GM12891 (cell line): Measurements from ENCODE around the gene LRP1B.

Experiments used
- DNase-seq: peaks from one replicate; pipeline ENCODE4 v3.0.0; 2011; ENCODE audit warnings: low spot score; ENCODE audit not compliant: insufficient read length
- FAIRE-seq: peaks from 2 replicates; lab custom pipeline; 2011; peaks lifted over from hg19 to GRCh38; lab: Jason Lieb, UNC
- PAX5 ChIP-seq: IDR thresholded peaks from 2 replicates; pipeline ENCODE4 v1.6.1; 2011; ENCODE audit warnings: low read length, moderate library complexity, mild to moderate bottlenecking; ENCODE audit not compliant: insufficient read depth, severe bottlenecking
- POLR2A ChIP-seq: IDR thresholded peaks from 2 replicates; pipeline ENCODE4 v1.6.1; 2011; ENCODE audit warnings: low read depth, low read length, control low read depth
- POLR2AphosphoS5 ChIP-seq: IDR thresholded peaks from 2 replicates; pipeline ENCODE4 v1.6.1; 2011; ENCODE audit warnings: low read depth, low read length, control low read depth
- POU2F2 ChIP-seq: IDR thresholded peaks from 2 replicates; pipeline ENCODE4 v1.6.1; 2011; ENCODE audit warnings: low read depth, mild to moderate bottlenecking, control low read depth, low read length, moderate library complexity
- SPI1 ChIP-seq: IDR thresholded peaks from 2 replicates; pipeline ENCODE4 v1.6.1; 2011; ENCODE audit warnings: low read depth, low read length, control low read depth
- TAF1 ChIP-seq: IDR thresholded peaks from 2 replicates; pipeline ENCODE4 v1.6.1; 2011; ENCODE audit warnings: low read depth, low read length, control low read depth

The LRP1B gene

DNA sequence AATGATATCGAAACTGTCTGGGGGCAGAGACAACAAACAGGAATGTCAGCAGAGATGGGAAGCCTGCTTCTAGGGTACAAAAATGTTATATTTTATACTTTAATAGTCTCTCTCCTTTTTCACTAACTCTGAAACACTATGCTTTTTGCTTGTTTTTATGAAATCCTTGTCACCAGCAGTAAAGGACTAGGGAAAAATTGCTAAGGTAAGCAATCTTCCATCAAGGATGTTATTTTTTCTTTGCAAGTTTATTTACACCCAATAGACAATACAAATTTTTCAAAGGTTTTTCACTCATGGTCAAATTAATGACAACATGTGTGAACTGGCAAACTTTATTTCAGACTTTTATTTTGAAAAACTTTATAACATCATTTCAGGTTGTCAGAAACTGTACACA, 1884.8 kb downstream of the LRP1B start:
- DNase-seq (no peak), FAIRE-seq (no peak)
- no peak for TF ChIP-seq SPI1

DNA sequence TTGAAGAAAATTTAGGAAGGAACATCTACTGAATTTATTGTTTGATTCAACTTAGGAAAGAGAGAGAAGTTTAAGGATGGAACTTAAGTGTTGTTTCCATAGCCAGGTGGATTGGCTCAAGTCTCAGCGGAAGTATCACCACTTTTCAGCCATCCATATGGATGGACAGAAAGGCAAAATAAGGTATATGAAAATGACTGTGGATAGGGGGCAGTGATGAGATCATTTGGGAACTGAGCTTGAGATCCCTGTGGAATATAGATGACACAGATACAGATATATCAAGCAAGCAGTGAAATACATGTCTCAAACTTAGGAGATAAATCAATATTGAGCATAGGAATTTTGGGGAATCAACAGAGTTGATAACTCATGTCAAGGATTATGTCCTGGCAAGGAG, 1887.9 kb downstream of the LRP1B start:
- FAIRE-seq (no peak), DNase-seq (no peak)
- TF ChIP-seq SPI1 (no peak), POLR2A (no peak), POLR2AphosphoS5 (no peak)

DNA sequence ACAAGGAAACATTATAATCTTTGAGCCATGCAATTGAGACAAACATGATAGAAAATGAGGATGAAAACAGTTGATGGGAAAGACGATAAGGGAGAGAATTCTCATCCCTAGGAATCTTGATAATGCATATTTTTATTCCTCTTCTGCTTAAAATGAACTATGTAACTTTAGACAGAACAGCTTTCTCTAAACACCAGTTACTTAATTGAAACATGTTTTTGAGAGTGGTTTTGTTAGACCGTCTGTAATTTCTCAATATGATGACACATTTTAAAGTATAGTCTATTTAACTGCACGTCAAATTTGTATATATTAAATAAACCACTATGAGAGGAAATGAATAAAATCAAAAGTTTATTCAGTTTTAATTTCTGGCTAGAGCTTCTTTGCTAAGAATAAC, 1896.7 kb downstream of the LRP1B start:
- no peak for DNase-seq
- FAIRE-seq: no peak

DNA sequence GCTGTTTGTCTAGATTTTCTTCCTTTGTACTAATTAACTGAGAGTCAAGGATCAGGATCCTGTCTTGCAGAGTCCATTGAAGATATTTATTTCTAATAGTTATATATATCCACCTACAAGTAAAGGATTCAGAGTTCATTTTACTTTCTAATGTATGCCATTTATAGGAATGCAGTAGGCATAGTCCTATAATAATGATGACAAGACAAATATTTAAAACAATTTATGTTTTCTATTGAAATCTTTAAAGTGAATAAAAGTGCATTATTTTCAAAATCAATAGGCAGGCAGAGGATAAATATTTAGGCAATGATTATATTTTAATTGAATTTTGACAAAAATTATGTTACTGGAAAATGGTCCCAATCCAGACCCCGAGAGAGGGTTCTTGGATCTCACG, 1919.9 kb downstream of the LRP1B start:
- DNase-seq (no peak), FAIRE-seq (no peak)
- no peak for TF ChIP-seq POU2F2
- TF ChIP-seq TAF1: no peak
- TF ChIP-seq POLR2A: no peak
- no peak for TF ChIP-seq POLR2AphosphoS5
- TF ChIP-seq SPI1: no peak
- TF ChIP-seq PAX5: no peak

More for the DNA sequence above, 1896.7 kb downstream of the LRP1B start:
- no peak for TF ChIP-seq SPI1
- no peak for TF ChIP-seq POLR2A

DNA sequence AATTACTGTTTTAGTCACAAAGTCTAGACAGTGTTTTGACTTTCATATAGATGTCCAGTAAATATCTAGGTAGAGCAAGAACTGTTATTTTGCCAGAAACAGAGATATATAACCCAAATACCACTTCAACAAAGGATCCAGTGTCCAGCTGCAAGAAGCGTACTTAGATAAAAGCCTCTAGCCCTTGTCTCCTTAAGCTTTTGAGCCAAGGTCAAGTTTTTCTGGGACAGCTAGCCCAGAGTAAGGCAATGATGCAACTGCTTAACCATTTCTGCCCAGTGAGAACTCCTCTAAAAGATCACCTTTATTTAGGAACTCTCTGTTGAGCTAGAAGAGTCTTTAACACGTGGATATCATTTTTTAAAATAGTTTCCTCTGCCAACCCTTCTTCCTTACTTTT, 1925.7 kb downstream of the LRP1B start:
- no peak for DNase-seq
- TF ChIP-seq POLR2AphosphoS5 (no peak), SPI1 (no peak)
- no peak for FAIRE-seq

DNA sequence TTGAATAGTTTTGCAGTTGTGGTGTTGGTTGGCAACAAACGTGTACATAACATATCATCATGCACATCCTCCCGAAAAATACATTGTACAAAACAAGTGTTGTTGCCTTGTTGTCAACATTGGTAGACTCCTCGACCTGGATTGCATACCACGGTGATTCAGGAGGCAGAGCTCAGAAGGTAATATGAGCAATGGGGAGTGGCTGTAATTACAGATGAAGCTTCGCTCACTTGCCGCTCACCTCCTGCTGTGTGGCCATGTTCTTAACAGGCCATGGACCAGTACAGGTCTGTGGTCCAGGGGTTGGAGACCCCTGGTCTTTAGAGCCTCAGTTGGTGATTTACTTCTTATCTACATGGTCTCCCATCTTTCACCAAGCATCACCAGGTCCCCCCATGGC, 1927.5 kb downstream of the LRP1B start:
- FAIRE-seq: no peak

DNA sequence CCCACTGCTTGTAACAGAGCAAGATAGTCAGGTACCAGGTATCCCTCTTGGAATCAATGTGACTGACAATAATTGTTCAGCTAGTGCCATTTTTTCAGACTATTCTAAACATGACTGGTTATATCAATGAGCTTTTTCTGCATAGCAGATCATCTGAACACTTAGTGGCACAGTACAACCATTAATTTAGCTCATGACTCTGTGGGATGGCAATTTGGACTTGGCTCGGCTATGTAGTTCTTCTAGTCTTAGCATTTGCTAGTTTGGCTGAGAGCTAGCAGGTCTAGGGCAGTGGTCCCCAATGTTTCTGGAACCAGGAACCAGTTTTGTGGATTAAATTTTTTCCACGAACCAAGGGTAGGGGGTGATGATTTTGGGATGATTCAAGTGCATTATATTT, 1929.2 kb downstream of the LRP1B start:
- TF ChIP-seq POLR2A (no peak), TAF1 (no peak), SPI1 (no peak)
- DNase-seq (no peak), FAIRE-seq (no peak)

More for the DNA sequence above, 1927.5 kb downstream of the LRP1B start:
- no peak for DNase-seq
- TF ChIP-seq TAF1 (no peak), POU2F2 (no peak), PAX5 (no peak), POLR2A (no peak), SPI1 (no peak), POLR2AphosphoS5 (no peak)

DNA sequence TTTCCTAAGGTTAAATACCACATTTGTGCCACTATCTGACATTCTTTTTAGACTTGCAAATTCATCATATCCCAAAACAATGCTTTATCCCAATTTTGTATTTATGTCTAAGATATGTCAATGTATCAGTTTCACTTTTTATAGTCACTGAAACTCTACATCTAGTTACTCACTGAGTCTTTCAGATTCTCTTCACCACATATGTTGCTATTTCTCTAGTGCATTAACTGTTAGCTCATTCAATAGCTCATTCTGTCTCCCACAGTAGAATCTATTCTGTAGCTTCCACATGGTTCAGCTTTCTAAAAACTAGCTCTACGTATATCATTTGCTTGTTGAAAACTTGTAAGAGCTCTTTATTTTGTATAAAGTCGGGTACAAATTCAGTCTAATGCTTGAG, 1930.1 kb downstream of the LRP1B start:
- TF ChIP-seq SPI1 (no peak), PAX5 (no peak), POLR2A (no peak), POU2F2 (no peak), TAF1 (no peak), POLR2AphosphoS5 (no peak)
- no peak for DNase-seq
- FAIRE-seq: no peak

DNA sequence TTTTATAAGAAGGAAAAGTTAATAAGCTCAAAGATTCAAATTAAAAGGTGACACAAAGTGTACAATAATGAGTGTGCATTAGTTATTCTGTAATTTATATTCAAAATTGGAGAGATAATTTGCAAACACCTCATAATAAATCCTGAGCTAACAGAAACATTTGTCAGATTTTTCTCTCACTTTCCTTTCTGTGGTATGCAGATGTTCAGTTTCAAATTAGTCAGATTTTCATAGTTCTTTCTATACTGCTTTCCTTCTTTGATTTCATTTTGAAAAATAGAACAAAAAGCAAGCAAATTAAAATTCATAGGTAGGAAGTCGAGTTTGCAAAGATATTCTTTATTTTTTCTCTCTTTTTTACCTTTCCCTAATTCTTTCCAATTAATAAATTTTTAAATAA, 1930.5 kb downstream of the LRP1B start:
- DNase-seq: no peak
- no peak for FAIRE-seq
- TF ChIP-seq TAF1 (no peak), POLR2AphosphoS5 (no peak), POU2F2 (no peak), SPI1 (no peak), POLR2A (no peak), PAX5 (no peak)

DNA sequence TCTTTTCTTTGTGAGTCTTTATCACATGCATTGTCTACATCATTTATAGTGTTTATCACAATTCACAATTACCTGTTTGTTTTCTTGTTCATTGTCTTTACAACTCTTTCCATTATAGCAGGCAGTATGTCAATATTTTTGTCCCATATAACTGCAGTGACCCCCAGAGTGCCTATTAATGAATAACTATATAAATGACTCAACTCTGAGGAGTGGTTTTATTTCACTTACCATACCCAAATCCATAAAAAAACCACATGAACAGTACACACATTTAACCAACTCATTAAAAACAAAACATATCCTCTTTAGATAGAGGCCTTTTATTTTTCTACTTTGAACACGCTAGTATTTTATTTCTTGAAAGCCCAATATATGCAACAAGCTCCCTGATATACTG, 1931.5 kb downstream of the LRP1B start:
- FAIRE-seq (no peak), DNase-seq (no peak)
- no peak for TF ChIP-seq POLR2A

DNA sequence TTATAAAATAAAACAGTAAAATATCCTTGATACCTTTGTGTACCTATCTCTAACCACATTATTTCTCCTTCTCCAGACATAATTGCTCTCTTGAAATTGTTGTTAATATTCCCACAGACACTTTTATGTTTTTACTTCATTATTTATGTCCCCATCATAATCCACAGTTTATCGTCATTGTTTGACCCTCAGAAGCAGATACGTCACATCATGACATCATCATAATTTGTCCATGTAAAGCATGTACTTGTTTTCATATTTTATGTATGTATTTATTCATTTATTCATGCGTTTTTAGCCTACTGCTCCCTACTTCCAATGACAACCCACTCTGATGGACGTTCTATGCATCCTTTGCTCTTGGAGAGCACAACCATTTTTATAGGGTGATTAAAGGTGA, 1943.7 kb downstream of the LRP1B start:
- no peak for TF ChIP-seq POLR2A
- no peak for TF ChIP-seq POU2F2
- TF ChIP-seq SPI1: no peak
- TF ChIP-seq POLR2AphosphoS5: no peak
- no peak for TF ChIP-seq TAF1
- TF ChIP-seq PAX5: no peak
- FAIRE-seq: no peak
- DNase-seq: no peak

DNA sequence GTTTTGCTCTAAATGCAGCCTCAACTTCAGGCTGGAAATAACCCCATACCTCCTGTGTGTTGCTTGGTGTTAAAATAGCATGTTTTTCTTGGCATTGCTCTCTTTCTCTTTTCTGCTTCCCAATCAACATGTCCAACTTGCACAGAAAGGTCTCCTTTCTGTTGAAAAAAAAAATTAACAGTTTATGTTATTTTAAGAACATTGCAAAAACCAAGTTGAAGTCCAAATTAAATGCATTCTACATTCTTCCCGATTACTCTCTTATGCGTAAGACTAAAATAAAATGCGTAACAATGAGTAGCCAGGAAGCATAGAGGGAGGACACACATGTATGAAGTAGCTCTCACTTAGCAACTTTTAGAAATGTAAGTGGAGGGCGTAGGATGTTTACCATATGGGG, 1944.5 kb downstream of the LRP1B start:
- no peak for FAIRE-seq
- no peak for TF ChIP-seq SPI1
- TF ChIP-seq POLR2A: no peak
- no peak for TF ChIP-seq POU2F2
- TF ChIP-seq TAF1: no peak
- TF ChIP-seq POLR2AphosphoS5: no peak
- no peak for TF ChIP-seq PAX5

More for the DNA sequence above, 1944.5 kb downstream of the LRP1B start:
- DNase-seq: no peak
